GM18951 (cell line): Measurements from ENCODE around the gene LACTB.

Experiments
- POLR2A ChIP-seq: IDR thresholded peaks from 4 replicates; pipeline ENCODE4 v1.6.1; 2011; ENCODE audit warnings: mild to moderate bottlenecking; ENCODE audit not compliant: insufficient read length, insufficient read depth; ENCODE audit errors: extremely low read depth
- in situ Hi-C: fragments of 300-500 bp; cut with MboI; formaldehyde crosslinking; loops from one replicate; pipeline ENCODE4 v1.12.0; 2022; ENCODE audit warnings: low sequenced_read_pairs, mixed read lengths, inconsistent platforms; ENCODE audit not compliant: unreplicated experiment

LACTB gene

GRCh38 chr15:63121382-63122001 is at the start of gene LACTB:
Gene LACTB, plus strand, starts transcription at chr15:63121861. Its CDS starts 11 bp downstream, at chr15:63121872.
- in situ Hi-C loops = no loop called here
- TF ChIP-seq POLR2A = peak; percentile 60

- no peak for TF ChIP-seq POLR2A
- in situ Hi-C loops = no loop called here
Observed at GRCh38 chr15:63072023-63072650, 49.5 kb upstream of the LACTB start.

- no peak for TF ChIP-seq POLR2A
- in situ Hi-C loops = no loop called here
Observed at GRCh38 chr15:63072809-63073277, 48.8 kb upstream of the LACTB start.

GRCh38 chr15:63073497-63074172 is 48.0 kb upstream of the LACTB start:
- no peak for TF ChIP-seq POLR2A
- in situ Hi-C loops = no loop called here

GRCh38 chr15:63075015-63075983 is 46.4 kb upstream of the LACTB start:
- in situ Hi-C loops = no loop called here
- no peak for TF ChIP-seq POLR2A

GRCh38 chr15:63075984-63076713 is 45.5 kb upstream of the LACTB start:
- no peak for TF ChIP-seq POLR2A
- in situ Hi-C loops = no loop called here

- in situ Hi-C loops = no loop called here
- TF ChIP-seq POLR2A = no peak
Observed at GRCh38 chr15:63076714-63077046, 45.0 kb upstream of the LACTB start.

- in situ Hi-C loops = no loop called here
Observed at GRCh38 chr15:63077952-63078351, 43.7 kb upstream of the LACTB start.

GRCh38 chr15:63079947-63080626 is 41.6 kb upstream of the LACTB start:
- in situ Hi-C loops = no loop called here
- TF ChIP-seq POLR2A = no peak

More at GRCh38 chr15:63077952-63078351, 43.7 kb upstream of the LACTB start:
- no peak for TF ChIP-seq POLR2A

- in situ Hi-C loops = no loop called here
- TF ChIP-seq POLR2A = no peak
Observed at GRCh38 chr15:63080634-63081250, 40.9 kb upstream of the LACTB start.

- in situ Hi-C loops = no loop called here
- TF ChIP-seq POLR2A = no peak
Observed at GRCh38 chr15:63082366-63082765, 39.3 kb upstream of the LACTB start.
